ENCODE results near the gene CCNE1.

The CCNE1 gene

DNA sequence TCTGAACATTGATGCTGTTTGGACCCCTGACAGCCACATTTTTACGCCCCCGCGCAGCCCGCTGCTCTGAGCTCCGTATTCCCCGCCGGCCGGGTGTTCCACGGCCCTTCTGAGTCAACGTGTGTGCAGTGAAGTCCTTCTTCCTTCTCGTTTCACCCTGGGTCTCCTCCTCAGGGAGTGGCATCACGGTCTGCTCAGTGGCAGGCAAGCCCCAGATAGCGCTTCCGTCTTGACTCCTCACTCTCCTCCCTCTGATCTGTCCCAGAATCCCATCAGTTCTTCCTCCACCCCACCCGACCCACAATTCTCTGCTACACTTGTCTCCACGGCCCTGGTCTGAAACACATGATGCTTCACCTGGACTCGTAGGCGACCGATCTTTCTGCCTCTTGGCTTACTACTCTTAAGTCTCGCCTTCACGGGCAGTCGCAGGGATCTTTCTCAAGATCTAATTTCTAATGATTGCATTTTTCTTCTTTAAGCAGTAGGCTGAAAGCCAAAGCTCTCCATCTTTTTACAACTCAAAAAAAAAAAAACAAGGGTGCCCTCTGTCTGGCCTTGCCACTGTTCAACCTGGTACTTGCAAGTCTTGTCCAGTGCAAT is 33.9 kb downstream of the CCNE1 start:
- peak; percentile 62 to 69 for DNase-seq

DNA sequence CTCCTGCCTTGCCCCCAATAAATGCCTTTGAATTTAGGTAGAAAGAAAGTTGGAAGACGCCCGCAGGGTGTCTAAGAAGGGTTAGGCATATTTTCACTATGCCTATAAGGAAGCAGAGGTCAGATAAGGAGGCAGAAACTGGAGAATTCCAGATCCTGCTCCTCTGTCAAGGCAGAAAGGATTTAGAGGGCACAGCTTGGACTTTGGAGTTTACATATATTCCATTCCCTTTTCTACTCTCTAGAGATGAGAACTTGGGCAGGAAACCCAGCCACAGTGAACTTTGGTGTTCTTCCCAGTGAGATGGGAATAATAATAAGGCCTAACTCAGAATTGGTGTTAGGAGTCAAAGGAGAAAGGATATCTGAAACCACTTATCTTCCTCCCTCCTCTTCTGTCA is 37.4 kb downstream of the CCNE1 start:
- DNase-seq = no peak

DNA sequence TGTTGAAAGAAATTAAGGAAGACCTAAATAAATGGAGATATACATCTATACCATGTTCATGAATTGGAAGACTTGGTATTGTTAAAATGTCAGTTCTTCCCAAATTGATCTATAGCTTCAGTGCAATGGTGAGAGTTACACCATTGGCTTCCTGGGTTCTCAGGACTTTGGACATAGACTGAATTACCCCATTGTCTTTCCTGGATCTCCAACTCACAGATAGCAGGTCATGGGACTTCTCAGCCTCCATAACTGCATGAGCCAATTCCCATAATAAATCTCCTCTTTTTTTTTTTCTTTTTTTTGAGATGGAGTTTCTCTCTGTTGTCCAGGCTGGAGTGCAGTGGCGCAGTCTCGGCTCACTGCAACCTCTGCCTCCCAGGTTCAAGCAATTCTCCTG is 38.7 kb downstream of the CCNE1 start:
- no peak for DNase-seq

DNA sequence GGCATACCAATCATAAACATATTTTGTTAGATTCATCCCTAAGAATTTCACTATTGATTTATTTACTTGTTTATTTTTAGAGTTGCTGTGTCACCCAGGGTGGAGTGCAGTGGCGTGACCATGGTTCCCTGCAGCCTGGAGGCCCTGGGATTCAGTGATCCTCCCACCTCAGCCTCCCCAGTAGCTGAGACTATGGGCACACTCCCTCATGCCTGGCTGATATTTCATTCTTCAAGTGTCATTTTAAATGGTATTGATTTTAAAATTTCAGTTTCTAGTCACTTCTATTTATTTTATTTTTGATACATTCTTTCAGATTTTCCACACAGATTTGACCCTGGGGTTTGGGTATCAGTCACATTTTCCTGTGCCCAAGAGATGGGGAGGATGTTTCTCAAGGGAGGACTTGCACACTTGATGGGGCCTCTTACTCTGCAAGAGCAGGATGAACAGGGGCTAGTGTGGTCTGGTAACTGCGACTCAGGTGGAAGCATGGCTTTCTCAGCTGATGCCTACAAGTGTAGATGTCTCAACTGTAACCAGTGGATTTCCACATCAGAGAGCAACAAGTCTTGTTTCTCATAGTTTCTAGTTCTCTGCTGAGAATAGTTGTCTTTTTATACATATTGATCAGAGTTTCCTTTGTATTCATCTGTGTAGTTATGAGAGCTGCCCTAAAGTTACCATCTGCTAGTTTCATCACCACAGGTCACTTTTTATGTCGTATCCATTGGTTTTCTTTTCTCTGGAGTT is 40.2 kb downstream of the CCNE1 start:
- no peak for DNase-seq

DNA sequence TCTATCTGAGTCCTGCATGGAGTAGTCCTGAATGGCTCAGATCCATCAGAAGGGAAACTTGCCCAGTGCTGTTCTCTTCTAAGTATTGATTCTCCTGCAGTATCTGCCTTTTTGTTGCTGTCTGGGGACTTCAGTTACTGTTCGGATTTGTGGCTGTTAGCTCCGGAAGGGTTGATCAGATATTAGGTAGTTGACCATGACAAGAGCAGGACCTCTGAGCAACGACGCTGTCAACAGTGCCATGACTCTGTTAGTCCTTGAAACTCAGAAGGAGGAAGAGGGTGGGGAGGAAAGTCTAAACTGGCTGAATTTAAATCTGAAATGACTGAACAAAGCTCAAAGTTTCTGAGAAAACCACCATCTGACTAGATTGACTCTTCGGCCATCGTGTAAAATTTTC is 42.2 kb downstream of the CCNE1 start:
- no peak for DNase-seq

DNA sequence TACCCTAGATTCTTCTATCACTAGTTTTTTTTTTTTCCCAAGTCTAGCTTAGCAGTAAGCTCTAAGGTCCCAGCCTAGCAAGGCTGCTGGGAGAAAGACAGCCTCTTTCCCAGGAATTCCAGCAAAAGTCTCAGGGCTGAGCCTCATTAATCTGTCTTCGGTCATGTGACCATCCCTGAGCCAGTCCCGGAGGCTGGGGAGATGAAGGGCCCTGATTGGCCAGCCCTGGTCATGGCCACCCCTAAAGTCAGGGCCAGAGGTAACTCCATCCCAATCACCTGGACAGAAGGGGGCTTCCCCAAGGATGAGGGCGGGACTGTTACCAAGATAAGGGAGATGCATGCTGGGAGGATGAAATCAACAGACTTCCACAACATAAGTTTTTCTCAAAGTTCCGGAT is 43.3 kb downstream of the CCNE1 start:
- DNase-seq = no peak

DNA sequence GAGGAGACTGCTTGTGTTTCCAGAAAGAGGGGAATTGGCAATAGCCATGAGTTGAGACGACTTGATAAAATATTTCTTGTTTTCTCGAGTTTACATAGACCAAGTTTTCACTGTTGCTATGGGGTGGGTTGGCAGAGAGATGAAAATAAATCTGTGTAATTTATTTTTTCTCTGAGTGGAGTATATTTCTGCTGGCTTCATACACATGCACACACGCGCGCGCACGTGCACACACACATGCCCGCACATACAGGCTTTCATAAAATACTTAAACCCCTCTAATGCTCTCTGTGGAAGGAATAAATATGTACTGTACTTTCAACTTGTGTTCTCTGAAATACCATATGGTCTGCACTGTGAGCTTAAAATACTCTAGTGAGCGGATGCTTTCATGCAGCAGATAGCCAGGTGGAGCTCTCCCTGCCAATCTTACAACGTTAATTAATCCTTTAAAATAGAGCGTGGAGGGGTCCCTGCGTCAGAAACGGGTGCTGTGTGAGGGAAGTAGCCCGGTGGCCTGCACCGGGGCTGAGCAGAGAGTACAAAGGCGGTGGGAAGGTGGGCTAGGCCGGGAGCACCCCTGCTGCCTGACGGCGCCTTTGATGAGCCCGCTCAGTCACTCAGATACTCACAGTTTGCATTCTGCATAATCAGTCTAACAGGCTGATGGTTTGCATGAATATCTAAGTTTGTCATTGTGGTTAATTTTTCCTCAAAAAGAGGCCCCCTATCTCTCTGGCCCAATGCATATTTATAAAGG is 44.1 kb downstream of the CCNE1 start:
- peak; percentile 18 to 40 for DNase-seq

DNA sequence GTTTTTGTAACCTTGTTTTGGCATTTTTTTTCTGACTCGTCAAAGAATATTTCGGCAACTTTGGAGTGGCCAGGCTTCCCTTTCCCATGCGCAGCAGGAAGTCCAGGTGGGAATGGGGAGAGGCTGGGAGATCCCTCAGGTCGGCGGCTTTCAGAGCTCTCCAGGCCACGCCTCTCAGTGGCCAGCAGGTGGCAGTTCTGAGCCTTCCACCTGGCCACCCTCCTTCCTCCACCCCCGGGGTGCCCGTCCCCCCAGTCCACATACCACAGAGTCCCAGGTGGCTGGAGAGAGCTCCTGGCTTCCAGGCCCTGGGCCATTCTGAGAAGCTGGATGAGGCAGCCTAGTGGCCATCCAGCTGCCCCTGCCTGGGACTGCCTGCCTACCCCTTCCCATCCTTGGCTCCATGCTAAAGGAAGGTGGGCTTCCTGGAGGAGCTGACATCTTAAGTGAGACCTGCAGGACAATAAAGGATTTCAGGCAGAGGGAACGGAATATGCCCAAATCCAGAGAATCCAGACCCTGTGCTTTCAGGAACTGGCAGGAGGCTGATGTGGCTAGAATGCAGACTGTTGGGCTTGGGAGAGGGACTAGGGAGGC is 46.3 kb downstream of the CCNE1 start:
- DNase-seq = peak in 1 of 2 experiments; percentile 68

DNA sequence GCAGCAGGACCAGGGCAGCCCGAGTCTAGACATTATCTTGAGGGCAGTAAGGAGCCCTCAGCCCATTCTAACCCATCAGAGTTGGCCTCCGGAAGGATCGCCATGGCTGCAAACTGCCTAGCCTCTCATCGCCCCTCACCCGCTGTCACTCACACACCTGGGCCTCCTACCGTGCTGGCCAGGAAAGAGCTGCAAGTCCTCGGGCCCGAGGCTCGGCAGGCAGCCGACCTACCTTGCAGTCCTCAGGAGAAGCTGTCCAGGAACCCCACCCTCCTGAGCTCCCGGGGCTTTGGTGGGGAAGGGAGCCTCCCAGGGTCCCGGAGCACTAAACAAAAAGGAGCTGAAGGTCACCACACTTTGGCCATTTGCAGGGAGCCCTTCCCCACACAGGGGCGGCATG is 46.8 kb downstream of the CCNE1 start:
- DNase-seq = peak in 1 of 2 experiments; percentile 15

DNA sequence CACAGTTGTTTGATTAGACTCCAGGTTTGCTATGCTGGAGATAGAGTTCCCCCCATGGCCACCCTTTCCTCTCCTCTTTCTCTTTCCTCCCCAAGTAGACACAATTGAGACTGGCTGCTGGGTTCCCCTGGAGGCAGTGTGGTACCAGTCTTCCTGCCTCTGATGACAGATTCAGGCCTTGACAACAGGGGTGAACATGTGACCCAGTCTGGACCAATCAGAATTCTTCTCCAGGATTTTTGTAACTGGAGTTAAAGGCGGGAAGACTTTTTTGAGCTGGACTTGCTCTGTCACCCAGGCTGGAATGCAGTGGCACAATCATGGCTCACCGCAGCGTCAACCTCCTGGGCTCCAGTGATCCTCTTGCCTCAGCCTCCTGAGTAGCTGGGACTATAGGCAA is 48.7 kb downstream of the CCNE1 start:
- no peak for DNase-seq

DNA sequence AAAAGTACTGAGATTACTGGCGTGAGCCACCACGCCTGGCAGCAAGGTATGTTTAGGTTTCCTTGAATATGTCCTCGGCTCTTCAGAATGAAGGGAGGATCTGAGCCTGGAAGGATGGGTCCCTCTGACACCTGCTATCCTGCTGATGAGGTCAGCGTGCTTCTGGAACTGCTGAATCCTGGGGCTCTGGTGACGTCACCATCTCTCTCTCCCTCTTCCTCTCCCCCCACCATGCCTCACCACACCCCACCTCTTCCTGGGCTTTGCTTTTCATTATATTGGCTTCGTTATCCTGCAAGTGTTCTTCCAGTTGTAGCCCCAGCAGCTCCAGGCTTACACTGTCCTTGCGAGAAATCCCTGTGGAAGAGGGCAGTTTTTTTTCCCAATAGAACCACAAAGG is 49.8 kb downstream of the CCNE1 start:
- no peak for DNase-seq

DNA sequence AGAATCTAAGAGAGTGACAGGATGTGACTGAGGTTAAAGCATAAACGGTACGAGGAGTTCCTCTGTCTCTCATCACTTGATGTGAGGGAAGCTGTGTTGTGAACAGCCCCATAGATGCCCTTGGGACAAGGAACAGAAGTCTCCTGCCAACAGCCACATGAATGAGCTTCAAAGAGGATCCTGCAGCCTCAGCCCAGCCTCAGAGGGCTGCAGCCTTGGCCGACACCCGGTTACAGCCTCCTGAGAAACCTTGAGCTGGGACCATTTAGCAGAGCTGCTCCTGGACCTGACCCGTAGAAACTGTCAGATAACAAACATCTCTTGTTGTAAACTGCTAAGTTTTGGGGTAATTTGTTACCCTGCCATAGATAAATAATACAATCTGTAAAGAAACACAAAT is 54.2 kb downstream of the CCNE1 start:
- DNase-seq = no peak

DNA sequence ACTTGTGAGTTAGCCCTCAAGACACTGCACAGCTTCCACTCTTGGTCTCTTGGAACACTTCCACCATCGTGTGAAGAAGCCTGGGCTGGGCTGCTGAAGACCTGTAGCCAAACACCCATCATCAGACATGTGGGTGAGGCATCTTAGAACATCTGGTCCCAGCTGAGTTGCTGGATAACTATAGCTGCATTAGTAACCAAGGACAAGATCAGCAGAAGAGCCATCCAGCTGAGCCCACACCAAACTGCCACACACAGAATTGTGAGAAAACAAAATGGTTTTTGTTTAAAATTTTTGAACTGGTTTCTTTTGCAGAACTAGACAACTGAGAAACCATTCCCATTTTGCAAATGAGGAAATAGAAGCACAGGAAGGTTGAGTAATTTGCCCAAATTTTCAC is 56.2 kb downstream of the CCNE1 start:
- DNase-seq = no peak

DNA sequence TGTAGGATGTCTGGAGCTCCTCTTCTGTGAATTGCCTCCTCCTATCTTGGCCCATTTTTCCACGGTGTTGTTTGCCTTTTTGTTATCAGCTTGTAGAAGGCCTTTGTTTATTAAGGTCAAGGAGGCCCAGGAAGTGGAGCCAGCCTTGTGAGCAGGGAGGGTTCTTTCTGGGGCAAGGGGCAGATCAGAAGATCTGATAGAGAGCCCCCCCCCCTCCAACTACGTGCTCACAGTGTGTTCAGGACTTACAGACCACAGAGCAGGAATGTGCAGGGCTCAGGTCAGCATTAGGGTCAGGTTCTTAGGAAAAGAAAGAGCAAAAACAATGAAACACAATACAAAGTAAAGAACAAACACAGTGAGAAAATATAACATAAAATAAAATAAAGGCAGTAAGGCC is 59.4 kb downstream of the CCNE1 start:
- DNase-seq = no peak

DNA sequence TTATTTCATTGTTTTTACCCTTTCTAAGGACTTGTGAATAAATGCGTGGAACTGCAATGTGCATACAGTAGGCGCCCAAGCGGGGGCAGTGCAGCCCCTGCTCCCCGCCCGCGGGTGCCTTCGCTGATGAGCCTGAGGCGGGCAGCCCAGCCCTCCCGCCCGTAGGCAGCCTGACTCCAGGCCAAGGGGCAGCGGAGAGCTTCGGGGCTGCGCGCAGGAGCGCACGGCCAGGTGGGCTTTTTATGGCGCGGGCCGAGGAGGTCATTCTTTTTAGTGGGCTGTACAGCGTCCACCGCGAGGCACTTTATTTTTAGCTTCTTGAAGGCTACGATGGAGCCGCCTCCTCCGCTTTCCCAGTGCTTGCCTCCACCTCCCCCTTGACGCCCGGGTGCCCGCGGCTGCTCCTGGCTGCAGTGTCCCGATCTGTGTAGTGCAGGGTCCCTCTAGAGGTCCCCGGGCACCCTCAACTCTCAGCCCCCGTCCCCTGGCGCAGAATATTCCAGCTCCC is 60.5 kb downstream of the CCNE1 start:
- peak in 1 of 2 experiments; percentile 49 for DNase-seq

DNA sequence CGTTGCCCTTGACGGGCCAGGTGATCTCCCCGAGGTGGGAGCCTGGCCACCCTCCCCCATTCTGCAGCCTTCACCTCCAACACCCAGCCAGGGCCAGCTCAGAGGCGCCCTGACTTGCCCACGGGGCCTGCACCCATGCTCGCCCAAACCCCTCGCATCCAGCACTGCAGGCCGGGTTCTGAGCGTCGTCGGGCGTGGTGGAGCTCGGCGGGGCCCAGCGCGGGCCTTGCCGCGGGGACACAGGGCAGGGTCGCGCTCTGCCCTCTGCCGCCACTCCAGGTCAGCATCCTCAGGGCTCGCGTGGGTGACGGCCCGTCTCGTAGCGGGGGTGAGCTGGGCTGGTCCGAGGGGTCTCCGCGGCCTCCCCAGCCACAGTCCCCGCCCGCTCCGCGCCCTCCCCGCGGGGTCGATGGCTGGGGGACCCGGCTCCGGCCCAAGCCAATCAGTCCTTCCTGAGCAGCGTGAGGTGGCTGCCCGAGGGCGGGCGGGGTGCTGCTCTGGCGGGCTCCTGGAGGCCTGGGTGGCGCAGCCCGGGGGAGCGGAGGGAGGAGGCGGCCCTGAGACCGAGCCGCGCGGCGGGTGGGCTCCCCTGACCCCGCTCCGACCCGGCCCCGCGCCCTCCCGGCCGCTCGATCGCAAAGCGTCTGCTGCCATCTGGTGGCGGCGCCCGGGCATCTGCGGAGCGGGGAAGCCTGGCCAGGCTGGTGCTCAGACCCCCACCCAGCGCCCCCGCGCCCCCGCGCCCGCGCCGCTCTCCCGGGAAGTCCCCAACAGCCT is 61.4 kb downstream of the CCNE1 start:
- DNase-seq = peak in 1 of 2 experiments; percentile 81

Measured in NCI-H526 (cell line).